ENCODE data around the gene GREB1.

The GREB1 gene

GRCh38 chr2:11629215-11629614, 95.4 kb downstream of the GREB1 start (continued):
- TF ChIP-seq PATZ1 (tag by site-specific recombination; IDR thresholded peaks at IDR 0.05) (no peak), SCRT2 (tag by site-specific recombination; IDR thresholded peaks at IDR 0.05) (no peak), ZNF426 (tag by site-specific recombination; IDR thresholded peaks at IDR 0.05) (no peak), ZBTB44 (tag by site-specific recombination; IDR thresholded peaks at IDR 0.05) (no peak), ZBTB7A (tag by site-specific recombination; IDR thresholded peaks at IDR 0.05; ENCODE audit: low read depth) (no peak)

- peaks cover 0 to 3% of the 10 kb centered on the region in 2 experiments; a peak in 1 of 3 replicates for H3K36me3 ChIP-seq (ENCODE audit: control insufficient read depth in 2 of 2, insufficient read depth in 1 of 2, low read length in 2 of 2)
- H3K27ac ChIP-seq (ENCODE audit: extremely low read depth, low read depth, low read length), result no peak overlapping the region
- no peaks in the 10 kb centered on the region; the same call in 1 of the 2 replicates for H3K9me3 ChIP-seq (ENCODE audit: control insufficient read depth, insufficient read depth, low read depth, low read length)
- POLR2A ChIA-PET, result no interaction called here
- CTCF ChIA-PET, result no interaction called here
- no peaks in the 10 kb centered on the region for H3K4me1 ChIP-seq (ENCODE audit: control insufficient read depth, insufficient read depth, low read length)
- H3K4me3 ChIP-seq (ENCODE audit: low read depth, low read length), result no peak overlapping the region
- TF ChIP-seq ZNF580 (tag by site-specific recombination; IDR thresholded peaks at IDR 0.05), result no peak
- no peak for TF ChIP-seq REPIN1 (tag by site-specific recombination; IDR thresholded peaks at IDR 0.05; ENCODE audit: low read depth)
- TF ChIP-seq ZIC2 (tag by site-specific recombination; IDR thresholded peaks at IDR 0.05), result no peak
Measured at GRCh38 chr2:11629851-11630250, 96.0 kb downstream of the GREB1 start.

GRCh38 chr2:11630855-11631254, 97.0 kb downstream of the GREB1 start:
- TF ChIP-seq SALL2 (tag by site-specific recombination; IDR thresholded peaks at IDR 0.05; ENCODE audit: borderline replicate concordance) (no peak), ZNF121 (tag by site-specific recombination; IDR thresholded peaks at IDR 0.05) (no peak), ZNF423 (tag by site-specific recombination; IDR thresholded peaks at IDR 0.05) (no peak), ZBTB48 (tag by site-specific recombination; IDR thresholded peaks at IDR 0.05) (no peak), ZNF350 (tag by site-specific recombination; IDR thresholded peaks at IDR 0.05) (no peak), GLIS1 (tag by site-specific recombination; IDR thresholded peaks at IDR 0.05) (no peak), SCRT2 (tag by site-specific recombination; IDR thresholded peaks at IDR 0.05) (no peak), ZNF324 (tag by site-specific recombination; IDR thresholded peaks at IDR 0.05) (no peak), EGR2 (tag by site-specific recombination; IDR thresholded peaks at IDR 0.05; ENCODE audit: low read depth) (no peak), ZNF530 (tag by site-specific recombination; IDR thresholded peaks at IDR 0.05; ENCODE audit: low read depth) (no peak), ZNF513 (tag by site-specific recombination; IDR thresholded peaks at IDR 0.05) (no peak)
- Histone ChIP-seq H3K36me3 (ENCODE audit: control insufficient read depth in 2 of 2, insufficient read depth in 1 of 2, low read length in 2 of 2) (peaks cover 0 to 3% of the 10 kb centered on the region in 2 experiments; a peak in 1 of 3 replicates), H3K4me3 (ENCODE audit: low read depth, low read length) (no peak overlapping the region), H3K27ac (ENCODE audit: extremely low read depth, low read depth, low read length) (no peak overlapping the region), H3K4me1 (ENCODE audit: control insufficient read depth, insufficient read depth, low read length) (no peaks in the 10 kb centered on the region), H3K9me3 (ENCODE audit: control insufficient read depth, insufficient read depth, low read depth, low read length) (no peaks in the 10 kb centered on the region; the same call in 1 of the 2 replicates)
- ChIA-PET CTCF (no interaction called here), POLR2A (no interaction called here)
